NB4 (cell line): Measurements from ENCODE around the gene SPATS2.

Experiments
- MYC ChIP-seq: IDR thresholded peaks from 2 replicates; pipeline ENCODE4 v1.6.1; 2011; ENCODE audit warnings: low read depth, low read length
- POLR2A ChIP-seq: IDR thresholded peaks from 2 replicates; pipeline ENCODE4 v1.6.1; 2011; ENCODE audit warnings: mild to moderate bottlenecking; ENCODE audit not compliant: insufficient read length; ENCODE audit errors: extremely low read depth
- TF ChIP-seq, protein P1 (sequence below): IDR thresholded peaks from one replicate; pipeline ENCODE4 v1.5.1; 2012; ENCODE audit warnings: low read depth, low read length
- TF ChIP-seq, protein P2 (sequence below): IDR thresholded peaks from 2 replicates; pipeline ENCODE4 v1.6.1; 2011; ENCODE audit warnings: low read depth, low read length

DNA sequence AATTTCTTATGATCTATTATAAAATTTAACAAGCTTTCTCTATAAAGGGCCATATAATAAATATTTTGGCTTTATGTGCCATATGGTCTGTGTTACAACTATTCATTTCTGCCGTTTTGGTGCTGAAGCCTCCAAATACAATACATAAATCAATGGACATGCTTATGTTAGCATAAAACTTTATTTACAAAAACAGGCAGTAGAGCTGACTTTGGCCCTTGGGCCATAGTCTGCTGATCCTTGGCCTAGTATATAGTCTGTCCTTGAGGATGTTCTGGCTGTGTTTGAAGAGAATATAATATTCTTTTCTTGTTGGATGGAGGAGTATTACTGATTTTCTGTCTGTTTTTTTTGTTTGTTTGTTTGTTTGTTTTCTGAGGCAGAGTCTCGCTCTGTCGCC lies 81.6 kb downstream of the SPATS2 start:
- TF ChIP-seq, protein P1, sequence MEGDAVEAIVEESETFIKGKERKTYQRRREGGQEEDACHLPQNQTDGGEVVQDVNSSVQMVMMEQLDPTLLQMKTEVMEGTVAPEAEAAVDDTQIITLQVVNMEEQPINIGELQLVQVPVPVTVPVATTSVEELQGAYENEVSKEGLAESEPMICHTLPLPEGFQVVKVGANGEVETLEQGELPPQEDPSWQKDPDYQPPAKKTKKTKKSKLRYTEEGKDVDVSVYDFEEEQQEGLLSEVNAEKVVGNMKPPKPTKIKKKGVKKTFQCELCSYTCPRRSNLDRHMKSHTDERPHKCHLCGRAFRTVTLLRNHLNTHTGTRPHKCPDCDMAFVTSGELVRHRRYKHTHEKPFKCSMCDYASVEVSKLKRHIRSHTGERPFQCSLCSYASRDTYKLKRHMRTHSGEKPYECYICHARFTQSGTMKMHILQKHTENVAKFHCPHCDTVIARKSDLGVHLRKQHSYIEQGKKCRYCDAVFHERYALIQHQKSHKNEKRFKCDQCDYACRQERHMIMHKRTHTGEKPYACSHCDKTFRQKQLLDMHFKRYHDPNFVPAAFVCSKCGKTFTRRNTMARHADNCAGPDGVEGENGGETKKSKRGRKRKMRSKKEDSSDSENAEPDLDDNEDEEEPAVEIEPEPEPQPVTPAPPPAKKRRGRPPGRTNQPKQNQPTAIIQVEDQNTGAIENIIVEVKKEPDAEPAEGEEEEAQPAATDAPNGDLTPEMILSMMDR, result no peak
- TF ChIP-seq, protein P2, sequence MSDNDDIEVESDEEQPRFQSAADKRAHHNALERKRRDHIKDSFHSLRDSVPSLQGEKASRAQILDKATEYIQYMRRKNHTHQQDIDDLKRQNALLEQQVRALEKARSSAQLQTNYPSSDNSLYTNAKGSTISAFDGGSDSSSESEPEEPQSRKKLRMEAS, result no peak
- TF ChIP-seq POLR2A (no peak), MYC (no peak)
